Pancreas (tissue), 10 donors: ENCODE data around the gene TMEM98. TPM values are rescaled to one million over a fixed set of nuclear protein-coding genes. Genes with fewer than 3 reads are reported as not detected.
"Not testable (repeated sequence)": the region's sequence is repeated elsewhere in the genome, so short reads cannot be mapped to it uniquely, and the experiment has no call there.

Experiments
- ATAC-seq, 4 donors: fragments of 200-7000 bp; cut with Tn5 transposase; one replicate each; pipeline versions ENCODE4 v1.8.0 to v1.9.1; 2020; ENCODE audit warnings: mild to moderate bottlenecking in 4 of 4, moderate library complexity in 4 of 4
- DNase-seq, 6 donors: peaks; one replicate each; pipeline ENCODE4 v3.0.0-alpha.2; 2020
- FAIRE-seq: peaks from 2 replicates; lab custom pipeline; 2012; peaks lifted over from hg19 to GRCh38; lab: Jason Lieb, UNC
- H3K27ac ChIP-seq, 4 donors: fragments of 200-600 bp; sonication (generic); 1 replicate in 3 of 4; 2 replicates in 1 of 4; pipeline versions ENCODE4 v1.5.0 to v1.8.0; 2020
- H3K27me3 ChIP-seq, 4 donors: fragments of 200-600 bp; one replicate each; pipeline ENCODE4 v1.8.0; 2021
- H3K36me3 ChIP-seq, 3 donors: fragments of 200-600 bp; sonication (generic) in 1 of 3; one replicate each; pipeline versions ENCODE4 v1.5.0 to v1.8.0; 2020 to 2021
- H3K4me1 ChIP-seq, 3 donors: fragments of 200-600 bp; one replicate each; pipeline ENCODE4 v1.8.0; 2021
- H3K4me3 ChIP-seq, 4 donors: fragments of 200-600 bp; sonication (generic) in 2 of 4; one replicate each; pipeline versions ENCODE4 v1.5.0 to v1.8.0; 2020 to 2021
- H3K9me3 ChIP-seq, 4 donors: fragments of 200-600 bp; one replicate each; pipeline ENCODE4 v1.8.0; 2021
- CTCF ChIP-seq, 4 donors: fragments of 200-600 bp; sonication (generic) in 3 of 4; IDR thresholded peaks; one replicate each; pipeline versions ENCODE4 v1.5.0 to v1.8.0; 2021; ENCODE audit warnings: antibody characterized with exemption in 4 of 4
- WGBS, 2 donors: extraction: QIAGEN DNeasy Blood & Tissue Kit; methylation state at CpG; one replicate each; pipeline ENCODE4 v1.1.7; 2013; 5-methylcytosine and 5-hydroxymethylcytosine counted together
- intact Hi-C, 3 donors: fragments of 100-400 bp; cut with DNase I; formaldehyde crosslinking; loops; one replicate each; pipeline versions ENCODE4 v1.11.1 to v1.14.2; 2022
- polyA plus RNA-seq, 2 donors: library from polyadenylated mRNA; stranded (reverse); fragments of 200-250 nt; gene quantifications; one replicate each; pipeline ENCODE4 v1.2.3, GENCODE V29; 2013
- total RNA-seq, 6 donors: library from RNA; stranded (reverse); fragmentation: NEBNext Ultra II Directional in 4 of 6; extraction: Animal tissue kit (Norgen Biotek cat#: 25700) in 4 of 6; gene quantifications; one replicate each; pipeline versions ENCODE4 v1.2.1 to v1.2.4, GENCODE V29; 2021 to 2023
- donor health status: healthy with polysubstance abuse.
- donor health status: DM: no; HTN: no; CAD: no; lungs with moderate emphysema.
- donor health status: DM: no; HTN: no; CAD: no.
- donor health status: control.
- donor health status: control.
- donor health status: Bipolar disorder and iron deficiency.
- donor health status: DM: yes; HTN: yes; CAD: no.
- donor health status: DM: no; HTN: no; CAD: no.
- donor health status: DM: no; HTN: no; CAD: no.
- donor health status: DM: yes; HTN: yes; CAD: no.

Gene TMEM98
- total and polyA plus RNA-seq, 8 donors, result 16.6 to 62.1 (median 36.5) TPM

GRCh38 chr17:32949181-32949580 is 21.2 kb downstream of the TMEM98 start:
- Histone ChIP-seq H3K36me3 (no peaks in the 10 kb centered on the region), H3K4me1 (peaks cover 3 to 15% (median 10%) of the 10 kb centered on the region in 3 donors), H3K9me3 (no peaks in the 10 kb centered on the region), H3K27ac (no peak overlapping the region), H3K4me3 (no peak overlapping the region), H3K27me3 (no peaks in the 10 kb centered on the region)
- intact Hi-C loops, result loop anchor here in 1 of 3 donors (10.0 kb wide), 1 partner anchor 46 kb away; the partner anchor contains the start of gene SPACA3
- FAIRE-seq (no peak), DNase-seq (no peak), ATAC-seq (no peak)
- TF ChIP-seq CTCF (IDR thresholded peaks at IDR 0.05), result no peak
- WGBS, 2 donors, result 75% methylated on average over 7 of the region's 7 CpGs

GRCh38 chr17:32952491-32952890 is 24.5 kb downstream of the TMEM98 start:
- DNase-seq, H3K9me3 ChIP-seq, FAIRE-seq, ATAC-seq, H3K36me3 ChIP-seq, H3K27ac ChIP-seq, intact Hi-C loops, H3K27me3 ChIP-seq, H3K4me3 ChIP-seq: not testable (repeated sequence)
- 90 to 95% methylated on average over 1 of the region's 1 CpG for WGBS, 2 donors
- peaks cover 20 to 36% (median 23%) of the 10 kb centered on the region in 3 donors for H3K4me1 ChIP-seq

DNA sequence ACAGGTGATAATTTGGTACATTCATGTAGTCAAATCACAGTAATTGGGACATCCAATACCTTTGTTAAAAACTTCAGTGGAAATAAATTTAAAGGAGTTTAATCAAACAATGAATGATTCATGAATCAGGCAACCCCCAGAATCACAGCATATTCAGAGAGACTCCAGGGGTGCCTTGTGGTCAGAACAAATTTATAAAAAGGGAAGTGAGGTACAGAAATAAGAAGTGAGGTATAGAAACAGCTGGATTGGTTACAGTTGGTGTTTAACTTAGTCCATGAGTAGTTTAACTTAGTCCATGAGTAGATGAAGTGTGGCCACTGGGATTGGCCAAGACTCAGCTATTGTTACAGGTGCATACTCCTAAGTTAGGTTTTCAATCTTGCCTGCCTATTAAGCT is 25.1 kb downstream of the TMEM98 start:
- Histone ChIP-seq H3K27me3 (no peaks in the 10 kb centered on the region), H3K27ac (no peak overlapping the region)
- intact Hi-C loops, result no loop called here

GRCh38 chr17:32953857-32954256 is 25.9 kb downstream of the TMEM98 start:
- no peaks in the 10 kb centered on the region for H3K9me3 ChIP-seq
- ATAC-seq (no peak), DNase-seq (no peak), FAIRE-seq (no peak)
- H3K27ac ChIP-seq, result peak overlapping the region in 2 of 4 donors; percentile 6 to 40
- intact Hi-C loops, result no loop called here
- peaks cover 20 to 36% (median 23%) of the 10 kb centered on the region in 3 donors for H3K4me1 ChIP-seq
- no peaks in the 10 kb centered on the region for H3K27me3 ChIP-seq
- no peak overlapping the region for H3K4me3 ChIP-seq
- H3K36me3 ChIP-seq, result no peaks in the 10 kb centered on the region
- 84 to 85% methylated on average over 2 of the region's 2 CpGs for WGBS, 2 donors
- TF ChIP-seq CTCF (IDR thresholded peaks at IDR 0.05), result no peak

More for the DNA sequence above, 25.1 kb downstream of the TMEM98 start:
- no peak for TF ChIP-seq CTCF (IDR thresholded peaks at IDR 0.05)
- no peaks in the 10 kb centered on the region for H3K36me3 ChIP-seq
- H3K4me3 ChIP-seq, result no peak overlapping the region
- peaks cover 20 to 36% (median 23%) of the 10 kb centered on the region in 3 donors for H3K4me1 ChIP-seq
- DNase-seq (no peak), FAIRE-seq (no peak), ATAC-seq (no peak)
- H3K9me3 ChIP-seq, result no peaks in the 10 kb centered on the region

GRCh38 chr17:32954477-32954876 is 26.5 kb downstream of the TMEM98 start:
- FAIRE-seq (peak; percentile 61), DNase-seq (peak; percentile 83 to 94 (median 90)), ATAC-seq (peak; percentile 93 to 97 (median 95))
- Histone ChIP-seq H3K27me3 (no peaks in the 10 kb centered on the region), H3K27ac (peak overlapping the region in 3 of 4 donors; percentile 18 to 64 (median 61)), H3K36me3 (no peaks in the 10 kb centered on the region), H3K4me1 (peaks cover 20 to 36% (median 23%) of the 10 kb centered on the region in 3 donors), H3K9me3 (no peaks in the 10 kb centered on the region), H3K4me3 (no peak overlapping the region)
- intact Hi-C loops, result no loop called here
- WGBS, 2 donors, result 11 to 15% methylated on average over 8 of the region's 8 CpGs
- TF ChIP-seq CTCF (IDR thresholded peaks at IDR 0.05), result no peak
